ENCODE data around the gene C3. TPM values are rescaled to one million over a fixed set of nuclear protein-coding genes. Genes with fewer than 3 reads are reported as not detected.
"Not testable (repeated sequence)": the region's sequence is repeated elsewhere in the genome, so short reads cannot be mapped to it uniquely, and the experiment has no call there.

The C3 gene
- total RNA-seq, 1 experiment from 2014 or later, result not detected

DNA sequence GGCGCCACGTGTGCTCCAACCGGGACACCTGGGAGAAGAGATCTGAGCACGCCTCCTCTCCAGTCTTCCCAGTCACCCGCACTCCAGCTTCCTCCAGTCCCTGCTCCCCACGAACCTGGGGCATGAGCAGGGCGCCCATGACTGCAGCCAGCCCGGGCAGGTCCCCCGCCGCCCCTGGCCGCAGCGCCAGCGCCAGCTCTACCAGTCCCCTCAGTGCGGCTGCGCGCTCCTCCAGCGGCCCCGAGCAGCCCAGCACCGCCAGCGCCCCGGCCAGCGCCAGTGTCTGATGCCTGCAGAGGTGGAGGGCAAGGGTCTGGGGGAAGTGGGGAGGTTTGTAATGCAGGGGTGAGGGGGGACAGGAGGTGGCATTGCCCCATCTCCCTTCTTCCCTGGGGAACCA lies 33.7 kb upstream of the C3 start:
- DNase-seq (ENCODE audit: low read depth in 1 of 2, low spot score in 2 of 2), result no peak
- no peak overlapping the region for H3K4me3 ChIP-seq
- H3K27ac ChIP-seq, result no peak overlapping the region
- H3K27me3 ChIP-seq (replicated peaks), result no peaks in the 10 kb centered on the region
- H3K36me3 ChIP-seq, result peaks cover 28% of the 10 kb centered on the region
- no peaks in the 10 kb centered on the region for H3K9me3 ChIP-seq (replicated peaks)
- no peaks in the 10 kb centered on the region for H3K4me1 ChIP-seq (replicated peaks)

DNA sequence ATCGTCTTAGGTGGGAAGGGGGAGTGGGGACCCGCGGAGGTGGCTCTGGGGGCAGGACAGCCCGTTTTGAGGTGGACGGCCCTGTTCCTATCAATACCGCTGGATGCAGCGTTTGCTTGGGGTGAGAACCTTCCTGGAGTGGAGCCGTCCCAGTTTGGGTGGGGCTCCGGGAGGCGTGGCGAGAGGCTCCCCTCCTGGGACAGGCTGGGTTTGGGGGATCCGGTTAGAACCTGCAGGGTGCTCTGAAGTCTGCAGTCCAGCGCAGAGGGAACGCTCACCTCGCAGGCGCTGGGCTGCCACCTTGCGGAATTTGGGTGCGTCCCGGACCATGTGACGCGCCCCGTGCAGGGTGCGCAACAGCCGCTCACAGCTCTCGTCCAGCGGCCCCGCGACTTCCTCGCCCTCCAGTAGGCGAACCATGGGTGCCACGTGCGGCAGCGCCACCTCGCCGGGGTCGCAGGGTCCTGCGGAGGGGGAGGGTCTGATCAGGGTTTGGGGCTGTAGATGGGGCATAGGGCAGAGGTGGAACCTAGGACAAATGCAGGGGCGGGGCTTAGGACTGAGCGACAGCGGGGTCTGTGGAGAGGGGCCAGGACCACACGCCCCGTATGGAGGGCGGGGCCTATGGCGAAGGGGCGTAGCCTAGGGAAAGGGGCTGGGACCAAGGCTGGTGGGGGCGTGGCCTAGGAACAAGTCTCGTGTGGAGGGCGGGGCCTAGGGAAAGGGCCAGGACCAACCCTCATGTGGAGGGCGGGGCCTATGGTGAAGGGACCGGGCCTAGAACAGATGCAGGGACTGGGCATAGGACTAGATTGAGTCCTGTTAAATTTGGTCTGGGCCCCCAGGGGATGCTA lies 33.0 kb upstream of the C3 start:
- Histone ChIP-seq H3K4me1 (replicated peaks) (no peaks in the 10 kb centered on the region), H3K27ac (no peak overlapping the region), H3K4me3 (no peak overlapping the region), H3K36me3 (peaks cover 33% of the 10 kb centered on the region), H3K9me3 (replicated peaks) (no peaks in the 10 kb centered on the region), H3K27me3 (replicated peaks) (no peaks in the 10 kb centered on the region)
- no peak for DNase-seq (ENCODE audit: low read depth in 1 of 2, low spot score in 2 of 2)

DNA sequence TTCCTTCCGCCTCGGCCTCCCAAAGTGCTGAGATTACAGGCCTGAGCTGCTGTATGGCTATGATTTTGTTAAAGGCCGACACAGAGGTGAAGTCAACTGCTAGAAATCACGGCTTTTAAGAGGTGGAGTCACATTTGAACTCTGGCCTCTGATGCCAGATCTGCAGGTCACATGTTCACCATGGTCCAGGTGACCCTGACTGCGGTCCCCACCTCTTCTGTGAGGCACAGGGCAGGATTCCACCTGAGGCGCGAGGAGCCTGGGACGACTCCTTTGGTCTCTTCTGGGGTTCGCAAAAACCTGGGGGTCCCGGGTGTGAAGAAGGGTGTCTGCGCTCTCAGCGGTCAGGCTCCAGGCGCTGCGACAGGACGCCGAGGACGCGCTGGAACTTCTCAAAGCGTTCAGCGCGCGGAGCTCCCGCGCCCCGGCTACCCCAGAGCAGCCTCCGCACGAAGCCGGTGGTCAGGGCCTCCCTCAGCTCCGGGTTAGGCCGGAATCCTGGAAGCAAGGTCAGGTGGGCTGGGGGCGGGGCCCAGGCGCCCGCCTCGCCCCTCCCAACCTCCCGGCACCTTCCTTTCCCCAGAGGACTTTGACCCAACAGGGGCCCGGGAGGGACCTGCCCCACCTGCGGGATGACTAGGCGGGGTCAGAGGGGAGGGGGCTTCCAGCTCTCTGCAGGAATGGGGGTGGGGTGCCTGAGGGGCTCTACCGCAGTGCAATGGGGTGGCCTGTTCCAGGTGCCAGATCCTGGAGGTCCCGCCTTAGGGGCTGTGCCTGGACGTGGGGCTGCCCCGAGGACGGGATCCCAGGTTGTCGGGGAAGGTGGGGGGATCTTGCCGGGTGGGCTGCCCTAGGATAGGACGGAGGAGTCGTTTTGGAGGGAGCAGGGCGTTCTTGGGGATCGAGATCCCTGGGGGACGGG lies 32.1 kb upstream of the C3 start:
- peaks cover 41% of the 10 kb centered on the region for H3K36me3 ChIP-seq
- H3K9me3 ChIP-seq (replicated peaks), result no peaks in the 10 kb centered on the region
- H3K4me1 ChIP-seq (replicated peaks), result no peaks in the 10 kb centered on the region
- no peak overlapping the region for H3K27ac ChIP-seq
- no peak for DNase-seq (ENCODE audit: low read depth in 1 of 2, low spot score in 2 of 2)
- H3K27me3 ChIP-seq (replicated peaks), result no peaks in the 10 kb centered on the region
- H3K4me3 ChIP-seq, result no peak overlapping the region

DNA sequence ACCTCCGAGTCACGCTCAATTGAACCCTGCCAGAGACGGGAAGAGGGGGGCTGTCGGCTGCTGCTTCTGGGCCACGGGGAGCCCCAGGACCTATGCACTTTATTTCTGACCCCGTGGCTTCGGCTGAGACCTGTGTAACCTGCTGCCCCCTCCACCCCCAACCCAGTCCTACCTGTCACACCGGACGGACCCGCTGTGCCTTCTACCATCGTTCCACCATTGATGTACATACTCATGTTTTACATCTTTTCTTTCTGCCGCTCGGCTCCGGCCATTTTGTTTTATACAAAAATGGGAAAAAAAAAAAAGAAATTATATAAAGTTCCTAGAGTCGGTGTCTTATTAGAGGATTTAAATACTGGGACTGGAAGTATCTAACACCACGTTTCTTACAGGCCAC lies 30.7 kb upstream of the C3 start:
- no peaks in the 10 kb centered on the region for H3K4me1 ChIP-seq (replicated peaks)
- peaks cover 53% of the 10 kb centered on the region for H3K36me3 ChIP-seq
- no peak overlapping the region for H3K27ac ChIP-seq
- no peak for DNase-seq (ENCODE audit: low read depth in 1 of 2, low spot score in 2 of 2)
- no peaks in the 10 kb centered on the region for H3K9me3 ChIP-seq (replicated peaks)
- no peaks in the 10 kb centered on the region for H3K27me3 ChIP-seq (replicated peaks)
- H3K4me3 ChIP-seq, result no peak overlapping the region

GRCh38 chr19:6750062-6750461 lies 29.6 kb upstream of the C3 start:
- Histone ChIP-seq H3K9me3 (replicated peaks) (no peaks in the 10 kb centered on the region), H3K4me3 (no peak overlapping the region), H3K27ac (no peak overlapping the region), H3K4me1 (replicated peaks) (peaks cover 6% of the 10 kb centered on the region), H3K36me3 (peaks cover 61% of the 10 kb centered on the region), H3K27me3 (replicated peaks) (no peaks in the 10 kb centered on the region)
- no peak for DNase-seq (ENCODE audit: low read depth in 1 of 2, low spot score in 2 of 2)

DNA sequence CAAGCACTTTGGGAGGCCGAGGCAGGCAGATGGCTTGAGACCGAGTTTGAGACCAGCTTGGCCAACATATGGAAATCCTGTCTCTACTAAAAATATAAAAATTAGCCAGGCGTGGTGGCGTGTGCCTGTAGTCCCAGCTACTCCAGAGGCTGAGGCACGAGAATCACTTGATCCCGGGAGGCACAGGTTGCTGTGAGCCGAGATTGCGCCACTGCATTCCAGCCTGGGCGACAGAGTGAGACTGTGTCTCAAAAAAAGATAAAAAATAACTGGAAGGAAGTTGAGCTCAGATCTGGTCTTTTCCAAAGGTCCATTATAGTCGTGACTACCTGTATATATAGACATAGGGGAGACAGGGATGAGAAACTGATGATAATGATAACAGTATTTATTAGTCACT lies 28.1 kb upstream of the C3 start:
- H3K27me3 ChIP-seq (replicated peaks); DNase-seq (ENCODE audit: low read depth in 1 of 2, low spot score in 2 of 2); H3K27ac ChIP-seq; H3K9me3 ChIP-seq (replicated peaks); H3K4me3 ChIP-seq: not testable (repeated sequence)
- Histone ChIP-seq H3K36me3 (peaks cover 71% of the 10 kb centered on the region), H3K4me1 (replicated peaks) (peaks cover 21% of the 10 kb centered on the region)

DNA sequence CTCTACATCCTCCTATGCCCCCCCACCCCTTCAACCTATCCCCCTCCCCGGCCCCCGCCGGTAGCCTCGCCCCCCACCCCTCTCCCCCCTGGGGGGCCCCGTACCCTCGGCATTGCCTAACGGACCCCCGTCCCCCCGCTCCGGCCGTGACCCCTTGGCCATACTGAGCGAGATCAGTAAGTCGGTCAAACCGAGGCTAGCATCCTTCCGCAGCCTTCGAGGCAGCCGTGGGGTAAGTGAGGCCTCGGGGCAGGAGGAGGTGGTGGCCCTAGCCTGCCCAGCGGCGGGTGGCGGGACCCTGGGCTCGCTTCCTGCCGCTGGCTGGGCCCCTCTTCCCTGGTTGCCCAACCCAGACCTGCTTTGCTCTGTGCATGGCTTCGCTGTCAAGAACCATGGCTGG lies 25.5 kb upstream of the C3 start:
- Histone ChIP-seq H3K4me1 (replicated peaks) (peaks cover 30% of the 10 kb centered on the region), H3K4me3 (no peak overlapping the region), H3K9me3 (replicated peaks) (no peaks in the 10 kb centered on the region), H3K27ac (no peak overlapping the region), H3K27me3 (replicated peaks) (no peaks in the 10 kb centered on the region), H3K36me3 (peaks cover 65% of the 10 kb centered on the region)
- no peak for DNase-seq (ENCODE audit: low read depth in 1 of 2, low spot score in 2 of 2)

DNA sequence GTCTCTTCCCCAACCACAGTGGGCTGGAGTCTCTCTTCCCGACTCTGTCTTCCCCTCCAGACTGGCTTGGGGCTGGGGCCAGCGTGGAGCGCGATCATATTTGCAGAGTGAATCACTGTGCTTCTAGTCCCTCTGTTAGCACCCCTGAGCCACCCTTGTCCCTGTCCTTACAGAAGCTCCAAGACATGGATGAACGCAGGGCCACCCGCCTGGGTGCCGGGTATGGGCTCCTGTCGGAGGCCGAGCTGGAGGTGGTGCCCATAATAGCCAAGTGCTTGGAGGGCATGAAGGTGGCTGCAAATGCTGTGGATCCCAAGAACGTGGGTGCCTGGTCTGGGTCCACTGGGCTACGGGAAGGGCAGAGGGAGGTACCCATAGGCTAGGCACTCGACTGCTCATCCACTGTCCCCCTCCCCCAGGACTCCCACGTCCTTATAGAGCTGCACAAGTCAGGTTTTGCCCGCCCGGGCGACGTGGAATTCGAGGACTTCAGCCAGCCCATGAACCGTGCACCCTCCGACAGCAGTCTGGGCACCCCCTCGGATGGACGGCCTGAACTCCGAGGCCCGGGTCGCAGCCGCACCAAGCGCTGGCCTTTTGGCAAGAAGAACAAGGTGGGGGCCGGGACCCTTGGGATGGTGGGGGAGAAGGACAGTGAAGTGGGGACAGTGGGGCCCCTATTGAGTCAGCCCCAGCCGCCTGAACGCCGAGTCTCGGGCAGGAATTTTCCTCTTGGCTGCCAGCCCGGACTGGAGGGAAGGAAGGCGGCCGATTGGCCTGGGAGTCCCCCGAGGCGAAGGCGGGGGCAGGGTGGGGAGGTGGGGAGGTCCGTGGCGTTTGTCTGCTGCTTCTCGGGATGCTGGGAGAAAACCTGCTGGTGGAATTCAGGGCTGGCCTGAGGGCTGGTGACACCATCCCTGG lies 24.2 kb upstream of the C3 start:
- Histone ChIP-seq H3K4me1 (replicated peaks) (peaks cover 31% of the 10 kb centered on the region), H3K36me3 (peaks cover 58% of the 10 kb centered on the region), H3K9me3 (replicated peaks) (no peaks in the 10 kb centered on the region), H3K27ac (peak overlapping the region; percentile 59), H3K4me3 (peak overlapping the region; percentile 1; the same call in 1 of the 2 replicates), H3K27me3 (replicated peaks) (no peaks in the 10 kb centered on the region)
- DNase-seq (ENCODE audit: low read depth in 1 of 2, low spot score in 2 of 2), result peak; percentile 86 to 92

- no peak for DNase-seq (ENCODE audit: low read depth in 1 of 2, low spot score in 2 of 2)
- no peaks in the 10 kb centered on the region for H3K27me3 ChIP-seq (replicated peaks)
- peaks cover 52% of the 10 kb centered on the region for H3K36me3 ChIP-seq
- peak overlapping the region; percentile 59 for H3K27ac ChIP-seq
- H3K9me3 ChIP-seq (replicated peaks), result no peaks in the 10 kb centered on the region
- H3K4me3 ChIP-seq, result no peak overlapping the region
- H3K4me1 ChIP-seq (replicated peaks), result peaks cover 36% of the 10 kb centered on the region
Measured at GRCh38 chr19:6743714-6744380, 23.4 kb upstream of the C3 start.

DNA sequence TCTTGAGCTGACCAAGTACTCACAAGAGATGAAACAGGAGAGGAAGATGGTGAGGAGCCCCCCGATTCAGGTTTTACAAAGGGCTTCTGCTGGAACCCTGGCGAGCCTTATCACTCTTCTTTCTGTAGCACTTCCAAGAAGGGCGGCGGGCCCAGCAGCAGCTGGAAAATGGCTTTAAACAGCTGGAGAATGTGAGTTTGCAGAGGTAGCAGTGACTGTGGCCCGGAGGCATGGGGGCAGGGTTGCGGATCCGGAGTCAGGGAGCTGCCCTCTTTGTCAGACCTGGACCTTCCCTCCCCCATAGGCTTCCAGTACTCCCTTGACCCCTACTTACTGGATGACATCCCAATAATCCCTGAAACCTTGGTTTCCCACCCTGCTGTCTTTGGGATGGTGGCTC lies 22.6 kb upstream of the C3 start:
- no peaks in the 10 kb centered on the region for H3K27me3 ChIP-seq (replicated peaks)
- no peak overlapping the region for H3K4me3 ChIP-seq
- no peak for DNase-seq (ENCODE audit: low read depth in 1 of 2, low spot score in 2 of 2)

GRCh38 chr19:6740589-6741343 lies 20.3 kb upstream of the C3 start:
- Histone ChIP-seq H3K27ac (peak overlapping the region; percentile 59), H3K9me3 (replicated peaks) (no peaks in the 10 kb centered on the region), H3K4me1 (replicated peaks) (peaks cover 55% of the 10 kb centered on the region), H3K27me3 (replicated peaks) (no peaks in the 10 kb centered on the region), H3K36me3 (peaks cover 26% of the 10 kb centered on the region), H3K4me3 (peak overlapping the region; percentile 72)
- peak; percentile 60 to 62 for DNase-seq (ENCODE audit: low read depth in 1 of 2, low spot score in 2 of 2)

More for the DNA sequence above, 22.6 kb upstream of the C3 start:
- no peak overlapping the region for H3K27ac ChIP-seq
- H3K36me3 ChIP-seq, result peaks cover 45% of the 10 kb centered on the region
- H3K4me1 ChIP-seq (replicated peaks), result peaks cover 44% of the 10 kb centered on the region
- H3K9me3 ChIP-seq (replicated peaks), result no peaks in the 10 kb centered on the region

DNA sequence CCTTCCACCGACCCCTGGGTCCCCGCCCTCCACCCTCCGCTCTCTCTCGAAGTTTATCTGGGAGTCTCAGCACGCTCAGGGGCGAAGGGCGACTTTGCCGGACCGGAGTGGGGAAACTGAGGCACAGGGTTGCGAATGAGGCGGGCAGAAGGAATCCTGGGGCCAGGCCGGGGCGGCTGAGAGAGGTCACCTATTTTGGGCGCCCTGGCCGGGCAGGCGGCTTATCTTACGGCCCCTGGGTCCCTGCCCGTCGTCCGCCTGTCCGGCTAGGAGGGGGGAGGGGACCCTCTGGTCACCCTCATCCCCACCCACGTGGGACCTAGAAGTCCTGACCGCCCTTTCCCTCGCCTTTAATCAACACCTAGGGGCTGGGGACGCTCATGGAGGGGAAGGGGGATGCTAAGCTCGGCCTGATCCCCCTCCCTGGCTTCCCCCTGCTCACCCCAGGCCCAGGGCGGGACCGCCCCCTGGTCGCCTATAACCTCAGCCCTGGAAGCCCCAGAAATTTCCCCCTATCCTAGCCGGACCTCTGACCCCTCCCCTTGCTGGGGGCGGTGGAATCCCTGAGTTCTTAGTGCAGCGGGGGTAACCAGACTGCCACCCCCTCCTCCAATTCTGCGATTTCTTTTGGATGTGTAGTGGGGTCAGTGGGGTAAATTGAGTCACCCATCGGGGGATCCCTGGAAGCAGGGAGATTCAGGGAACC lies 19.6 kb upstream of the C3 start:
- Histone ChIP-seq H3K9me3 (replicated peaks) (no peaks in the 10 kb centered on the region), H3K27me3 (replicated peaks) (no peaks in the 10 kb centered on the region), H3K4me3 (peak overlapping the region; percentile 72), H3K36me3 (peaks cover 20% of the 10 kb centered on the region), H3K27ac (peak overlapping the region; percentile 59), H3K4me1 (replicated peaks) (peaks cover 49% of the 10 kb centered on the region)
- peak in 1 of 2 experiments; percentile 72 for DNase-seq (ENCODE audit: low read depth in 1 of 2, low spot score in 2 of 2)

Measured in SJSA1 (cell line).